GM21825 (cell line): ENCODE results near the gene SLC4A8.
"Not testable (repeated sequence)": the region's sequence is repeated elsewhere in the genome, so short reads cannot be mapped to it uniquely, and the experiment has no call there.

Experiments used
- ATAC-seq: cut with Tn5 transposase; IDR thresholded peaks from one replicate; pipeline ENCODE4 v1.9.1; 2021; ENCODE audit warnings: mild to moderate bottlenecking, moderate library complexity; ENCODE audit not compliant: unreplicated experiment

The SLC4A8 gene

DNA sequence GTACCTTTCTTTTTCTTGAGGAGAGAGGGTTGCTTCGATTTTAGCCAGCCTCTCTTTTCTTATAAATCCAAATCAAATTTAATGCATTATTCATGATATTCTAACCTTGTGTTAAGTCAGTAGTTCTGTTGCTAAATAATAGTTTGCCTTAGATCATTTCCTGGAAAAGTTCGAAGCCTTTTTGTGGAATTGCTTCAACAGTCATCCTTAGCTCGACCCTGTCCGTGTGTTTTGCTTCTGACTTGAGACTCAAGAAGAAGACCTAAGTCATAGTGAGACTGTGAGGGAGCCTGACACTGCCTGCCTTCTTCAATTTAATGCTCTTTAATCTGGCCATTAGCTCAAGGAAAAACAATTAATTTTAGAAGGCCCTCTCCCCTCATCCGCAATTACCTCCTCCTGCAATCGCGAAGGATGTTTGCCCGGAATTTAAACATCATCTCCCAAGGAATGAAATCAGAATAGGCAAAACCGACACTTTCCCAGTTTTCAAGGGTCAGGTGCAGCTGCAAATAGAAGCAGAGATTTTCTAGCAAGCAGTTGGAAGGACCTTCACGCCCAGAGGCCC, 453 bp upstream of the SLC4A8 start:
- ATAC-seq: no peak

DNA sequence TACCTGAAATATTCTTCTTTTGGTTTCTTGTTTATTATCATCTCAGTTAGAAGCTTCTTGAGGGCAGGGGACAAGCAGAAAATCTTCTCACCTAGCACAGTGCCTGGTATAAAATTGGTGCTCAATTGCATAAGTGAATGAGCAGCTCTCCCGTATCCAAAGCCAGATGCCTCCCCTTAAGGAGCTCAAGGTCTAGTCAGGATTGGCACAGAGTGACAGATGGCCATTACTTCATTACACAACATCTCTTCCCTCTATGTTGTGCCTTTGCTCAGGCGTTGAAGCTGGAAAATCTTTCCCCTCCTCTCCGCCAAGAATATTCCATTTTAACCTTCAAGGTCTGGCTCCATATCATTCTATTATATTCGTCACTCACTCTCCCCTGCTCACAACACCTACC, 3.6 kb downstream of the SLC4A8 start:
- no peak for ATAC-seq

DNA sequence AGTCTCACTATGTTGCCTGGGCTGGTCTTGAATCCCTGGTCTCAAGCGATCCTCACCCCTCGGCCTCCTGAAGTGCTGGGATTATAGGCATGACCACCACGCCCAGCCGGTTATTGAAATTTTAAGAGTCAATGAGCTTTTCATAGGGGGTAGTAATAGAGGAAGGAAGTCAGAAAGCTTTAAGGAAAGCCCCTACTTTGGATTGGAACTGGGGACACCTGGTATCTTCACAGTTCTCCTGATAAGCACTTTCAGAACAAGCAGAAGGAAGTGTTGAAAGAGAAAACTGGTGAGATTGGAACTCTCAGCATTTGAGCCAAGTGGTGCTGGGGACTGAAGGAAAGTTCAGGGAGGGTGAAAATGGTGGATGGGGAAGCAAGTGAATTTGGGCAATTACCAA, 5.1 kb downstream of the SLC4A8 start:
- ATAC-seq: no peak

DNA sequence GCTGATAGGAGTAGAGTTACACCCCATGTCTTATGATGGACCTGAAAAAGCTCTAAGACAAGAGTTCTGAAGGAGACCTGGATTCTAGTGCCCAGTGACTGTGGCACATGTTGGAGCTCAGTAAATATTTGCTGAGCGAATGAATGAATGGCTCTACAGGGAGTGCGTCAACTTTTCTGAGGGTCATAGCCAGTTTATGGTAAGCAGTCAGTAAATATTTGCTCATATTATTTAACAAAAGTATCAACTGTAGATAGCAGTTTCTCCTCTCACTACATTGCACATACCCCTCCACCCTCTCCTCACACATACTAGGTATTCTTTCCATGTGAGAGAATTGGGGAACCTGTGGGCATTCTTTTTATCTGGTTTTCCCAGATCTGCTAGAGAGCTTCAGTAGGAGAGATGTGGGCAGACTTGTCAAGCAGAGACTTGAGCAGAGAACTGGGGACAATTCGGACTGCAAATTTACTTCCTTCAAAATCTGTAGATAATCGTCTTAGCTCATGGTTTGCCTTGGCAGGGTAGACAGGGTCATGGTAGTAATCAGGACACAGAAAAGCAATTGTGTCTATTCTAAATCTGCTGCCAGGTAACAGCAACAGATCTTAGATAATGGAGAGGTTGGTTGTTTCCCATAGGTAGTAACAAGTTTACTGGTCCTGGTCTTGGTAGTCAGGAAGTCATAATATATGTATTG, 5.7 kb downstream of the SLC4A8 start:
- ATAC-seq: no peak

DNA sequence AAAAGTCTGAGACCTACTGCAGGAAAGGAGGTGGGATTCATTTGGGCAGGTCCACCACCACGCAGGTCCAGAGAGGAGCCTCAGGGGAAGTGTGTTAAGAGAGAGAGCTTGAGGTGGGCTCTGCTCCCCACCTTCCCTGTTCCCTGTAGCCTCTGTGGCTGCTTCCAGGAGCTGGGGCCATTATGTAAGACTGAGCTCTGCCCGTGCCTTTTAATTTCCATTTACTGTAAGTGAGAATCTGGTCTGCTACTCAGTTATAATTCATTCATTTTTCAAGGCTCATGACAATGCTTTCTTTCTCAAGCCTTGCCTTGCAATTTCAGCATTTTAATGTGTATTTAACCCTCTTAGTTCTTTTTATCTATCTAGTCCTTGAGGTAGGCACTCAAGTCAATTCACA, 8.3 kb downstream of the SLC4A8 start:
- no peak for ATAC-seq

DNA sequence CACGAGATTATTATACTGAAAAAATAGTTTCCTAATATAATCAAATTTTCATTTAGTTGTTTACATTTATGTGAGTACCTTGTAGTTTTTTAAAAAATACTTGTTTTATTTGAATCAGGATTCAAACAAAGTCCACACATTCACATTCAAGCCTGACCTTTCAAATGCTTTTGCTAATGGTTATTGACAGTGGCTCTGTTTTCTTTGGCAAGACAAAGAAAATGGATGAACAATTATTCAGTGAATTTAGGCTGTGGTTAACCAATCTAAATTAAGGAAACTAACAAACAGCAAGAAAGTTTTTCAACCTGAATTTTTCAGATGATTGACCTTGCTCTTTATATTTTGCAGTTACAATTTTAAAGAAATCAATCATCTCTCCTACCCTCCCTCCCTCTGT, 9.7 kb downstream of the SLC4A8 start:
- ATAC-seq: no peak

DNA sequence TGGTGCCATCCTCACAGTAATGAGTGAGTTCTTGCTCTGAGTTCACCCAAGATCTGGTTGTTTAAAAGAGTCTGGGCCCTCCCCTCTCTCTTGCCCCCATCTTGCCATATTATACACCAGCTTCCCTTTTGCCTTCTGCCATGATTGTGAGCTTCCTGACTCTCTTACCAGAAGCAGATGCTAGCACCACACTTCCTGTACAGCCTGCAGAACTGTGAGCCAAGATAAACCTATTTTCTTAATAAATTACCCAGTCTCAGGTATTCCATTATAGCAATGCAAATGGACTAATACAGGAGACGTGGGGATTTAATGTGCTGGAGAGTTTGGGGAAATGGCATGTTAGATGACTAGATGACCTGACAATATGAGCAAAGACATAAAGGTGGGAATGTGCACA, 12.8 kb downstream of the SLC4A8 start:
- no peak for ATAC-seq

DNA sequence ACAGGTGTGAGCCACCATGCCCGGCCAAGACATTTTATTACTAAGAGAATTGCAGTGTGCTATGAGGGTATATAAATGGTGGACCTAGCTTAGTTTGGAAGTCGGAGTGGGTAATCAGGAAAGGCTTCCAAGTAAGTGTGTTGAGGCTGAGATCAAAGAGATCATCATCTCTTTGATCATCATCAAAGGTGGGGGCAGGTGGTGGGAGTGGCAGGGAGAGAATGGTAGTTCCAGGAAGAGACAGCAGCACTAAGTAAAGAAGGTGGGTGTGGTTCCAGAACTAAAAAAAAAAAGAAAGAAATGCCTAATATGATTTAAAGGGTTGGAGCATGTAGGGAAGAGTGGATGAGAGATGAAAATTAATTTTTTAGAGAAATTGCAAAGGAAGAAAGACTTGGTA, 14.7 kb downstream of the SLC4A8 start:
- no peak for ATAC-seq

DNA sequence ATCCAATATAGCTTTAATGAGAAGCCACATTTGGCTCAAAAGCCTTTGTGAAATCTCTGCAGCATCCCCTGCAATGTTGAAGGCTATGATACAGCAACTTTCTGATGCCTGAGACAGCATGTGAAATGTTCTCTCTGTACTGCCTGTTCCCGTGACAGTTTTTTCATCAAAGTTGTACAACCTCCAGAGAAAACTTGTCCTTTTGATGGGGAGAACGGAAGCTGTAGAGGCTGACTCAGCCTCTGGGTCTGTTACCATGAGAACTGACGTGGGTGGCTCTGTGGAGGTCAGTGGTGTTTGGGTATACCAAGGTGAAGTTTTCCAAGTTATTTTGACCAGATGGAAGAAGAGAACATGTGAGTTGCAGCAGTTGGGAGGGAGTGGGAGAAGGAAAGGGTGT, 17.0 kb downstream of the SLC4A8 start:
- no peak for ATAC-seq

DNA sequence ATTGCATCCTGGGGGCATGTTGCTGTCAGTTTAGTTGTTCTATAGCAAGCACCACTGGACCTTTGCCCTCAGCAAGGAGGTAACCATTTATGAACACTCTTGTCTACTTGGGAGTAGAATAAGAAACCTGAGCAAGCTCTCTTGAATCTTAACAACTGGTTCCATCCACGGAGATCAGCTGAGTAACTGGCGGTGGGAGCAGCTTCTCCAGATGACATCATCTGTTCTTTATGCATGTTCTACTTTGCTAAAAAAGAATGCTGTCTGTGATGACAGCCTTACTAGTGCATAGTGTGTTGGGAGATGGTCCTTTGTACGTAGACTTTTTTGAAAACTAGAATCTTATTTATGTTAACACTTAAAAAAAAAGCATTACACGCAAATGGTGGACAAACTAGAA, 17.7 kb downstream of the SLC4A8 start:
- ATAC-seq: no peak

DNA sequence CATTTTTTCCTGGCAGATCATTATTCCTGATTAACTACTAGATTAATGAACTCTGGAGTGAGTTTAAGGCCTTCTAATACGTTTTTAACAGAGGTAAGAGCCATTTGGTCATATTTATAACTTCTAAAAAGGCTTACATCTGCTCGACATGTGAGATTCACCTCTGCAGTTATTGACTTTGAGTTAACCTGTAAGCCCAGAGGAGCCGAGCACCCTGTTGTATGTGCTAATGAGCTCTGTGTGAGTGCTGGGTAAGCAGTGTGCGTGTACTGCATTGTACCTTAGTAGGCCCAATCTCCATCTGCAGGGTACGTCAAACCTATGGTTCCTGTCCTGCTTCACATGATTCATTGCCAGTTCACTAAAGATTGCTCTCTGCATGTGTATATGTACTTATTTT, 18.9 kb downstream of the SLC4A8 start:
- no peak for ATAC-seq

DNA sequence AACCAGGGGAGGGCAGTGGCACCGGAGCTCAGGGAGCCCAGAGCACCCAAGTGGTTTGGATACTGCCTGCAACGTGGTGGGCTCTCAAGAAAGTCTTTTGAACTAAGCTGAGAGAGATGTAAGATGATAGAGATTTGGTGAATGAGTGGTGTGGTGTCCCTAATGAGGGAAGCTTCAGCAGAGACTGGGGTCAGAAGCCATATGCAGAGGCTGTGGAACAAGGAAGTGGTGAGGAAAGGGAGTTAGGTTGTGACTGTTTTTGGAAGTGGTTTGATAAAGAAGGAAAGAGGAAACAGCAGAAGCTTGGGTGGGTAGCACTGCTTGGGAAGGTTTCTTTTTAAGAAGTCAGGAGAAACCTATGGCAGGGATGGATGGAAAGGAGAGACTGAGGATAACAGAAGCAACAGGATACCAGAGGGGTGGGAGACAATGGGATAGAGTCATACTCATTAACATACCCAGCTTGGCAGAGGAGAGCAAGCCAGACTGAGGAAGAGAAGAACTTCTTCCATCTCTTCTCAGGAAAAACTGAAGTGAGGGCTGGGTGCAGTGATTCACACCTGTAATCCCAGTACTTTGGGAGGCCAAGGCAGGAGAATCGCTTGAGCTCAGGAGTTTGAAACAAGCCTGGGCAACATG, 24.1 kb downstream of the SLC4A8 start:
- ATAC-seq: no peak

DNA sequence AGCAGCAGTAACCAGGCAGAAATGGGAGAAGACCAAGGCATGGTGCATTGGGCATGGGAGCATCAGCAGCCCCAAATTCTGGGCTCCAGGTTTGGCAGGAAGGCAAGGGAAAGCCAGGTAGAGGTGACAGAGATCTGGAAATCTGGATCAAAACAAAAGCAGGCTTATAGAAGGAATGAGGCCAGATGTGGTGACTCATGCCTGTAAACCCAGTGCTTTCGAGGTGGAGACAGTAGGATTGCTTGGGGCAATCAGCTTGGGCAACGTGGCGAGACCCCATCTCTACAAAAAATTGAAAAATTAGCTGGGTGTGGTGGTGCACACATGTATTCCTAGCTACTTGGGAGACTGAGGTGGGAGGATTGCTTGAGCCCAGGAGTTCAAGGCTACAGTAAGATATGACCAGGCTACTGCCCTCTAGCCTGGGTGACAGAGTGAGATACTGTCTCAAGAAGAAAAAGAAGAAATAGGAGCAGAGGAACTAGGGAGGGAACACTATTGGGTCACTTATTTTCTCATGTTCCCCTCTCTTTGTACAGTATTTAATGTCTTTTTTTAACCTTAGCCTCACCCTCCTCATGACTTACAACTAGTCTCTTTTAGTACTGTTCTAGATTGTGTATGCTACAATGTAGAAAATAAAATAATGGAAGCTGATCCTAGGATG, 25.1 kb downstream of the SLC4A8 start:
- ATAC-seq: no peak

DNA sequence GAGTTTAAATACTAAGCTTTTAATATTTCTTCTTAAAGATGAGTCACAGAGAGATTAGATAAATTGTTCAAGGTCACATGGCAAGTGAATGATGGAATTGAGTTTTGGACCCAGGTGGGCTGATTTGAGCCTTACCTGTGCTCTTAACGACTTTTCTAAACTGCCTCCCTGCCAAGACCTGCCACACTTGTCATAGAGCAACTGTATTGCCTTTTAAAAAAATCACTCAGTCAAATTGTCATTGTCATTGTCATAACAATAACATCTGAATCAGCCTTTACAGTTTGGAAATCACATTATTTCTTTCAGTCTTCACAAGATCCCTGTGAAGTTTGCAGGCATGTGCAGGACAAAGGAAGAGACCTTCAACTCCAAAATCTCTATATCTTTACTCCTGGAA, 25.7 kb downstream of the SLC4A8 start:
- no peak for ATAC-seq

DNA sequence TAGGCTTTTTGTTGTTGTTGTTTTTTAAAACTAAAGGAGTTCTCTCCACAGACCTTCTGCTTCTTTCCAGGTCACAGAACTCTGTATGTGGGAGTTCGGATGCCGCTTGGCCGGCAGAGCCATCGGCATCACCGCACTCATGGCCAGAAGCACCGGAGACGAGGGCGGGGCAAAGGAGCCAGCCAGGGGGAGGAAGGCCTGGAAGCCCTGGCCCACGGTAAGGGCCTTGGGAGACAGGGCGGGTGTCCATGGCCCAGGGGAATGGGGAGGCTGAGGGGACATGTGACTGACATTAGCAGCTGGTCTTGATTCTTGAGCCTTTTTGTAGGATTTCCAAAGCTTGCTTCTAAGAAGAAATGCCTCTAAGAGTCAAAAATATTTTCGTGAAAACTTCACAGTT, 26.2 kb downstream of the SLC4A8 start:
- no peak for ATAC-seq

DNA sequence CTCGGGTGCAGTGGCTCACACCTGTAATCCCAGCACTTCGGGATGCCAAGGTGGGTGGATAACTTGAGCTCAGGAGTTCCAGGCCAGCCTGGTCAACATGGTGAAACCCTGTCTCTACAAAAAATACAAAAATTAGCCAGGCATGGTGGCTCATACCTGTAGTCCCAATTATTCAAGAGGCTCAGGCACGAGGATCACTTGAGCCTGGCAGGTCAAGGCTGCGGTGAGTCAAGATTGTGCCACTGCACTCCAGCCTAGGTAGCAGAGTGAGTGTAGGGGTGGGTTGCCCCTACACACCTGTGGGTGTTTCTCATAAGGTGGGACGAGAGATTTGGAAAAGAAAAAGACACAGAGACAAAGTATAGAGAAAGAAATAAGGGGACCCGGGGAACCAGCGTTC, 29.4 kb downstream of the SLC4A8 start:
- not testable (repeated sequence) for ATAC-seq

DNA sequence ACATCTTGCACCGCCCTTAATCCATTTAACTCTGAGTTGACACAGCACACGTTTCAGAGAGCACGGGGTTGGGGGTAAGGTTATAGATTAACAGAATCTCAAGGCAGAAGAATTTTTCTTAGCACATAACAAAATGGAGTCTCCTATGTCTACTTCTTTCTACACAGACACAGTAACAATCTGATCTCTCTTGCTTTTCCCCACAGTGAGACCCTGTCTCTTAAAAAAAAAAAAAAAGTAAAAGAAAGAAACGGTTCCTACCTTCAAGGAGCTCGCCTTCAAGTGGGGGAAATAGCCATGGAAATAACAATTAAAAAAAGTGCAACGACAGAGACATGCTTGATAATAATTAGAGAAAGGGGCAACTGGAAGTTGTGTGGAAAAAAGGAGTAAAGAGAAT, 30.4 kb downstream of the SLC4A8 start:
- ATAC-seq: not testable (repeated sequence)

DNA sequence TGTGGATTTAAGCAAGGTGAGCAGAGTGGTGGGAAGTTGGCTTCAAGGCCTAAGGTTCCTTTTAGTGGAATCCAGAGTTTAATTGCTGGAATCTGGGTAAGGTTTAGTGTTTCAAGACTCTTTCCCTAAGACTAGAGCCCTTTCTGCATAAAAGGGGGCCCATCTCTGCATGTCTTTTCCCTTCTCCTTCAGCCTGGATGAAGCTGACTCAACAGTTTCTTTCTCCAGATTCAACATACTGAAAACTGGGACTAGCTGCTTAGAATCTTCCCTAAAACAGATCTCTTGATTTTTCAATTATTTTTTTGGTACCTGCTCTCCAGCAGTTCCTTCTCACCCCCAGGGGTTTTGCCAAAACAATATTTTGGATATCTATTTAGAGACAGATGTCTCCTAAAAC, 34.0 kb downstream of the SLC4A8 start:
- no peak for ATAC-seq

DNA sequence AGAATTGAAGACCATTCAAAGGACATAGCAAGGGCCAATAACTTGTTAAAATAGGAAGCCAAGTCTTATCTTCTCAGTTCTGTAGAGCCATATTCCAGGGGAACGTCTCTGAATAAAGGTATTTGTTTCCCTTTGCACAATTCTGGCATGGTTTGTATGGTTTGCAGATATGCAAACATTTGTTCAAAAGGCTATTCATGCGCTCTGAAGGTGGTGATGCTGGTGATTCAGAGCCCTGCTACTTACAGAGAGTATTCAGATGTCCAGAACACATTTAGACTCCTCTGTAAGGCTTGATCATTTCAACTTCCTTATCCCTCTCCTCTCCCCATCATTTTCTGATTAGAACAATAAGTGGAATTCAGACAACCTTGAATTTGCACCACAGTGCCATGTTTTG, 35.9 kb downstream of the SLC4A8 start:
- ATAC-seq: no peak

DNA sequence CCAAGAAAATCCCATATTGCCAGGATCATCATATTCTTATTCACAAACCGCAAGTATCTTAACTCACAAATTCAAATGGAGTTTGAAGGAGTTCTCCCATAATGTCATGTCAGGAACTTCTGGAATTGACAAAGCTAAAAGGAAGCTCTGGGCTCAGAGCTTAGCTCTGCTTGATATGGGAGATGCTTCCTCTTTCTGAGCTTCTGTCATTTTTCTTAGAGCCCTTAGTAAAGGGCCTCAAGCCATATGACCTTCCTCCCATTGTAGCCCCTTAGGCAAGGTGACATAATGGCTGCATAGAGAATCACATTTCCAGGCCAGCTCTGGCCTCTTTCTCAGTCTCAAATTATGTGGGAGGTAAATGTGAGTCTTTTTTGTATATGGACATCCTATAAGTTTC, 40.9 kb downstream of the SLC4A8 start:
- no peak for ATAC-seq

DNA sequence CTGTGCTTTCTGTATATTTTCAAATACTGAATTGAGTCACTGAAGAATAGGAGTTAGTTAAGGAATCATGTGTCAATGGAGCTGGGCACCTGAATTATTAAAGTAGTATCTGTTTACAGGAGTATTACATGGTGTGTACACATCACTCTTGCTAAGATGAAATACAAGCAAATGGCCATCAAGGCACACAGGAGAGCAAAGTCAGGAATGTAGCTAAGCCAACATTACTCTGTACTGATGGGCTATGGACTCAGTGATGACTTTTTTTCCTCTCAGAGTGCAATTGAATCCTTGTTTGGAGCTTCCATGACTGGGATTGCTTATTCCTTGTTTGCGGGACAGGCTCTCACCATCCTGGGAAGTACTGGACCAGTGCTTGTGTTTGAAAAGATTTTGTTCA, 45.5 kb downstream of the SLC4A8 start:
- ATAC-seq: no peak
